ENCODE results near the gene ELL2. TPM values are rescaled to one million over a fixed set of nuclear protein-coding genes. Genes with fewer than 3 reads are reported as not detected.
"Not testable (repeated sequence)": the region's sequence is repeated elsewhere in the genome, so short reads cannot be mapped to it uniquely, and the experiment has no call there.

Gene ELL2
- total RNA-seq, 2 donors from 2014 or later = 69.8 to 135 TPM

DNA sequence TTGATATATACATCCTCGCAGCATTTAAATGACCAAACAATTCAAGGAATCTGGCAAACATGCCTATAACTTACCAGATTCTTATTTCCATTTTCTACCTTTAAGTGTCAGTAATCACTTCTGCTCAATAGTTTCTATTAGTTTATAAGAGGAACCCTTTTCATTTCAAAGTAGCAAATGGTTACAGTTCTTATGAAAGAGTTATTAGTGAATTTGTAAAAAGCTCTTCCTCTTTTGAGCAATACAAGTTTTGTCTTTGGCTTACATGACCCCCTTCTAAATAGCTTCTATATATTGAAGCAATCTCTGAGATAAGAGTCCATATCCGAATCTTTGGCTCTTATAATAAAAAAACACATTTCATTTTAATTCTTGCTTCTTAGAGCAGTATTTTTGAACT, 42.0 kb downstream of the ELL2 start:
- no peak for DNase-seq (ENCODE audit: low spot score)

DNA sequence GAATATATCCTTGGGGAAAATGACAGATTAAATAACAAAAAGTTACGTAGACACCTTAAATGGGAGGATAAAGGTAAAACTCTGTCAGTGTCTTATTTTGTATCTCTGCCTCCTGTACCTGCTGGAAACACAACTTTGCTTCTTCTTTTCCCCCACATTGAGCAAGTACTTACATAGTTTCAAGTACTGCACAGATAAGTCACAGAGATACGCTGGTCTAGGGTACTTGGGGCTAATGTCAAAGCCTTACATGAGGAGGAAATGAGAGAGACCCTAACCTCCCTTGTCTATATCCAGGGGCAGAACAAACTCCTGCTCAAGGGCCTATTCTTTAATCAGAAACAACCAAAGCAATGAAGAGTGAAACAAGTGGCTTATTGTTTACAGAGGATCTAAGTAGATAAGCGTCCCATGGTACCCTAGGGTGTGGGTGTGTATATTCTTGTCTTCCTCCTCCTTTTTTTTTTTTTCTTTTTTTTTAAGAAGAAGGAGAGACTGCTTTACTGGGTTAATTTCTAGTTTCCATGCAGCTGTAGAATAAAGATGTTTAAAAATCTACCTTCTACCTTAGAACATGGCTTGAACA, 43.1 kb downstream of the ELL2 start:
- intact Hi-C loops (cut with DNase I) = no loop called here
- no peak for DNase-seq (ENCODE audit: low spot score)

More for the DNA sequence above, 42.0 kb downstream of the ELL2 start:
- intact Hi-C loops (cut with DNase I) = no loop called here

DNA sequence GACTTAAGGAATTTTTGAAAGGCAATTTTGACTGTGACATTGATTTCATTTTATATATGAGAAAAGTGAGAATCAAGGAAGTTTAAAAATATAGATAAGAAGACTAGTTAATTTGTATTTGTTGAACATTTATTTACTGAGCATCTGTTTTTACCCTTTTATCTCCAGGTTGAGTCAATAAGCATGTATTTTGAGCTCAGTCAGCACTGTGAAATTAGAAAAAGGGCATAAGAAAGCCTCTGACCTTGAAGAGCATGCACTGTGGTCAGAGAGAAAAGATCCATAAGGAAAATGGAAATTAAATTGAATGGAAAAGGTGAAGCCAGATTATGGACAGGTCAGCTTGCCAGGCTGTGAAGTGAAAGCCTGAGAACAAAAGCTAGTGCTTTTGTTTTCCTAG, 44.4 kb downstream of the ELL2 start:
- intact Hi-C loops (cut with DNase I) = no loop called here
- DNase-seq (ENCODE audit: low spot score) = no peak

DNA sequence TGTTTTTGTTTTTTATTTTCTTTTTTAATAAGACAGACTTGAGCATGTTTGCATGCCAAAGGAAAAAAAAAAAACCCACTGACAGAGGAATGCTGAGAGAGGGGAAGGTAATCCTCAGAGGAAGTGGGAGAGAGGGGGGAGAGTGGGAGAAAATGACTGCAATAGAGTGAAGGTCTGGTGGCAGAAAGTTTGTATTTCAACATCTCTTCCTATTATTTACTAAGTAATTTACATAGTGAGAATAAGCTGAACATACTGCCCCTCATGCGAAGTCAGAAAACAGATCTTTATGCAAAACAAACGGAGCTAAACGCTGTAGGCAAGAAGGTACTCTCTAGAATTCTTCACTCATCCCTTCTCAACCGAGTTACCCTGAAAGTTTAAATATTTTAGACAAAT, 45.0 kb downstream of the ELL2 start:
- no peak for DNase-seq (ENCODE audit: low spot score)
- intact Hi-C loops (cut with DNase I) = no loop called here

DNA sequence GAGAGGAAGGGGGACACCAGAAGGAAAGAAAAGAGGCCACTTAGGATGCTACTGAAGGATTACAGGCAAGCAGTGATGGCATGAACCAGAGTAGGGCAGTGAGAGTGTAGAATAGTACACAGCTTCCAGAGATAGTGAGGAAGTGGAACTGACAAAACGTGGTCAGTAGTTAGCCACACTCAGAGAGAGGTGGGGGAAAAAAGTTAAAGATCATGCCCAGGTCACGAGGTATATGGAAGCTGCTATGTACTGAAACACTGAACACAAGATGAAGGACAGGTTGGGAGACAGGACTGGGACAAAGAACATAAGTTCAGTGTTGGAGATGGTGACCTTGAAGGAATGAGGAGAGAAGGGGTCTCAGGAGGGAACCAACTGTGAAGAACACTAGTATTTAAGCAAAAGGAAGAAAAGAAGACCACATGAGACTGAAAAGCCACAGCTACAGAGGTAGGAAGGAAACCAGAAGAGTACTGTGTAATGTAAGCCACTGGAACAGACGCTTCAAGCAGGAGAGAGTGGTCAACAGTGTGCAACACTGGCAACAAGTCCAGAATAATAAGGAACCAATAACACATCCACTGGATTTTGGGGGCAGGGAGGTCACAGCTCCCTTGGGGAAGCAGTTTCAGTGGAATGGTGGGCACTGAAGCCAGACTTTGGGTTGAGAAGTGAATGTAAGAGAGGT, 45.5 kb downstream of the ELL2 start:
- intact Hi-C loops (cut with DNase I) = no loop called here
- no peak for DNase-seq (ENCODE audit: low spot score)

DNA sequence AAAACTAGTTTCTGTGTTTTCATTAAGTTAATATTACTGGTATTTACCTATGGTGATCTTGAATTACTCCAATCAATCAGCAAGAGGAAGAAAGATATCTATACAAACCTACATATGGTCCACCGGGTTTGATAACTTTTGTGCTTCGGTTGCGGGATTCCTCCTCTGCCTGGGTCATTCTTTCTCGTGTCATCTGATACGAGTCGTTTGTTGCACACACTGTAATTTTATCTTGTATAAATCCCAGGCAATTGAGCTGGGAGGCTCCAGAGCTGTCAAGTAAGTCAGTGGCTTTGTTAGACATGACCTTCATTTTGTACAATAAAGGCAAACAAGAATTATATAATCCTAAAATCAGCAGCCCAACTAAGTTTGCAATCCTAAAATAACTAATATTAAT, 48.0 kb downstream of the ELL2 start:
- no peak for DNase-seq (ENCODE audit: low spot score)
- intact Hi-C loops (cut with DNase I) = no loop called here

DNA sequence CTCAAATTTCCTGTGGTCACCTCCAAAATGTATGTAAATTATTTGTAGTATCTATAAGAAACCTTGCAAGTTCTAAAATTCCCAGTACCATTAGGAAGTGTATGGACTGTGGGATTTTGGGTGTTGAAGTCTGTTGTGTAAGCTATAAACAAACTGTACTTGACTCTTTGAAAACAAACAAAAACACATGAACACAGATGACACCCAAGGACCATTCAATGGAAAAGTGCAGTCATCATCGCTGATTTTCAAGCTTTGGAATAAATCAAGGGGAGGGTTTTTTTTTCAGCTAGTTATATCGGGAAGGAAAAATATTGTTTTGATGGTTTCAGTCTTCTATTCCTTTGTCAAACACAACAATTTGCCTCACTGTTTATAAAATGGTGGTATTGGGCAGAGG, 49.6 kb downstream of the ELL2 start:
- DNase-seq (ENCODE audit: low spot score) = no peak
- intact Hi-C loops (cut with DNase I) = no loop called here

DNA sequence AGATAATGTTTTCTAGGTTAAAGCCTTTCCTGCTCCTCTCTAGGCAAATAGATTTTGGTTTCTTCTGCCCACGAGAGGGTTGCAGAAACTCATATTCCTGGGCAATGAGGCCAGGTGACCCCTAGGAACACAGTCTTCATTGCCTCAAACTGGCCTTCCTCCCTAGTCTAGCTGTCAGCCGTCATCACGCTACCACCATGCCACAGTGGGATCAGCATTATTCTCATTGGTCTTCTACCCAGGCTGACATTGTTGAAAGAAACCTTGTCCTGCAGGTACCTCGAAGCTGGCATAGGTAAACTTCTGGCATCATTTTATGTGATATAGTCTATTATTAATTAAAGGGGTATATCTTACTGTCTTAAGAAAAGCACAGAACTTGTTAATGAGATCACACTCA, 51.1 kb downstream of the ELL2 start:
- DNase-seq (ENCODE audit: low spot score) = no peak
- intact Hi-C loops (cut with DNase I) = no loop called here

DNA sequence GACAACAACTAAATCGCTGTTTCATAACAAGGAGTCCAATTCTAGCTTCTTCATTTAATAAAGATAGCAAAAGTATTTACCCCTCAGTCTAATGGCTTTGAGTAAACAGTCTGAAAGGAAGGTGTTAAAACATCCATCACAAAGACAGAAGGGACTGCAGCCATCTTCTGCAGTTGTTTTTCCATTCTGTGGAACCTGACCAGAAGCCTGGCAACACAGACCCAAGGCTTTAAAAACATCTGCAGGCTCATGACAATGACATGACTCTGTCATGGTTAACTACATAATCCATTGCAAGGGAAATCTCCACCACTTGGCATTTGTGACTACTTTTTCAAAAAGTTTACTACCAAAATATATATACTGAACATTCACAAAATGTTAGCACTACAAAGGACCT, 51.9 kb downstream of the ELL2 start:
- no peak for DNase-seq (ENCODE audit: low spot score)
- intact Hi-C loops (cut with DNase I) = no loop called here

DNA sequence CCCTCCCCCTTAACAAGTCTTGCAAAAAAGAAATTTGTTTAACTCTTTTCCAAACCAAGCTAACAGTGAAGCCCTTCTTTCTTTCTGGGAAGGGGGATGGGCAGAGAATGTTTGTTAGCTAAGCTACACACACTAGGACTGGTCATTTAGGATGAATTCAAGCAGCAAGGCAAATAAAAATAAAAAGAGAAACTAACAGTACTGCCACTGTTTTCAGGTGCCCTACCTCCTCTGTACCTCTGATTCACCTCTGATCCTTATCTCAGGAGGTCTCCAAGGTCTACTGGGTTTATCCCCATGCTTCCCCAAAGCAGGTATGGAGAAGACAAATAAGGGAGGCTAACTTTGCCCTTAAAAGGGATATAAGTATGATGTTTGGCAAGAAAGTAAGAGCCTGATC, 52.9 kb downstream of the ELL2 start:
- intact Hi-C loops (cut with DNase I) = no loop called here
- DNase-seq (ENCODE audit: low spot score) = no peak

DNA sequence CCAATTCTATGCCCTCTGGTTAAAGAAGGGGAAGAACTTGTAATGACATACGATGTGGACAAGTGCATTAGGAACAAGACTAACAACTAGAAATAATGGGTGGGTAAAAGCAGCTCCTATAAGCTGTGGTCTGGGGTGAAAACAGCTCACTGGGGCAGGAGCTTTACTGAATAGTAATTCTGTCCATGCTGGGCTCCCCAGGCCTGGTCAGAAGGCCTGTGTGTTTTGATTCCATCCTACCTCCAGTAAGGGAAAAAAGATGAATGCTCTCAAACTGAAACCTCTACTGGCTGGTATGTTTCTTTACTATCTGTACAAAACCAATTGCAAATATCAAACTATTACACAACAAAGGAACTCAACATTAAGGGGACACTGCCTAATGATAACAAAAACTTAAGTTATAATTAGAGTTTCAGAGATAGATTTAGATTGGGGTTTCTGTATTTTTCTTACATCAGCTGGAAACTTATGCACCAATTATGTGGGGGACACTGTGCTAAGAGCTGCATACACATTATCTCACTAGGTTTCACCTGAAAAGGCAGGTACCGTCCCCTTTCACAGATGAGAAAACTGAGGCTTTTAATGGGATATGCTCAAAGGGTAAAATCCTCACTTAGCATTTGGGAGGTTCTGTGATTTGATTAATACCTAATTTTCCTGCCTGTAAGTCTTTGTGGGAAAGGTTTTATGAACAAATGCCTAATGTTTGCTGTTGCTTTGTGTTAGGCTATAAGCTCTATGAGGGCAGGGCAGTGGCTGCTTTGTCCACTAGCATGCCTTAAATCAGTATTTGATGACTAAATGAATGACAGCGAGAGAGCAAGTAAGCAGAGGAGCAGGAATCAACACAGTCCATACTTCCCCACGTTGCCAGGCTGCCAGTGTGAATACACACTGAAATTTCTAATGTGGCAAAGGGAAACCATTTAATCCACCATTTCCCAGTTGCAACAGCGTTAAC, 53.6 kb downstream of the ELL2 start:
- intact Hi-C loops (cut with DNase I) = no loop called here
- no peak for DNase-seq (ENCODE audit: low spot score)

DNA sequence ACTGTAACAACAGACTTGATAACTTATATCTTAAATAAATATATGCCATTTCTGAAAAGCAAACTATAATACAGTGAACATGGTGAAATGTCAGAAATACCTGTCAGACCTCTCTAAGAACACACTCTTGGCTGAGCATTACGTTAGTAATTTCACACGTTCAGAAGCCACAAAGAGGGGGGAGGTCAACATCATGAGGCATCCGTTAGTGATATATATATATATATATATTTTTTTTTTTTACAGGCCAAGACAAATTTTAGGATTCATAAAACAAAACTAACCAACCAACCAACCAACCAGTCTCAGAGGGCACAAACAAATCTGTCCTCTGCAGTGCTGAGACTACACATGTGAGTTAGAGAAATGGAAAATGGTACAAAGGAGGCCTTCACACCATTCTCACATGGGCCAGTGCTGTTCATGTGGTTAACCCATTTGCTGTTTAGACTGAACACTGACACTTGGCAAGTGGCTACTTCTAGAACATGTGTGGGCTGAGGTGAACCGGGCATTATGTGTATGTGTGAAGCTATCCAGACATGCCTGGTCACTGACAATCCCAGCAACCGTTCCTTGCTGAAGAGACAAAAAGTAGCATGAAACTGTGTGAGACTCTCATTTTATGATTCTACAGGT, 54.5 kb downstream of the ELL2 start:
- DNase-seq (ENCODE audit: low spot score) = no peak
- intact Hi-C loops (cut with DNase I) = no loop called here

DNA sequence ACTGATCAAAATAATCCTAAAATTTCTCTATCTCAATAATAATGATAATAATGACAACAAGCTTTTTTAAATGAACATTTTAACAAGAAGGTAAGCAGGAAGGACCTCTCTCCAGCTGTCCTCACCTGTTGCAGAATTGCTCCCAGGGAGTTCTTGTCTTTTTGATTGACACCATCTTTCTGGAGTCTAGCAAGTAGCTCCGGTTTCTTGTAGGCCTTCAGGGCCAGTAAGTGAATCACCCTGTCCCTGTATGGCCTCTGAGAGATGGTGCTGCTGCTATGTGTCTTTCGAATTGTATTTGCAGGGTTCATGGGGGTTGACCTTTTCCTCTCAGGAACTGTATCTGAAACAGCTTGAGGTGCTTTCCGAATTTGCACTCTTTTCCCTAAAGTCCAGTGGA, 55.3 kb downstream of the ELL2 start:
- intact Hi-C loops (cut with DNase I); DNase-seq (ENCODE audit: low spot score): not testable (repeated sequence)

DNA sequence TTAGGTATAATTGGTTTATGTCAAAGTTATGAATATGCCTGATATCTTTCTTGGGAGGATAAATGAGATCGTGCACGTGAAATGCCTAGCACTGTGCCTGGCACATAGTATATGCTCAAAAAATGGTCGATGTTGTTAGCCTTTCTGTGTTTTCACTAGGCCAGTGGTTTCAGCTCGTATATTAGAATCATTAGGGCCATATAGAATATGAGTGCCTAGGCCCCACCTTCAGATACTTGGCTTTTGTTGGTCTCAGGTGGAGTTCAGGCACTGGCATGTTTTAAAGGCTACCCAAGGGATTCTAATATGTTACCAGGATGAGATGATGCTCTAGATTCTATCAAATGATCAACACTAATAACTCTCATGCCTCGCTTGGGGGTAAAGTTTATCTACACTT, 56.8 kb downstream of the ELL2 start:
- intact Hi-C loops (cut with DNase I) = no loop called here
- no peak for DNase-seq (ENCODE audit: low spot score)

DNA sequence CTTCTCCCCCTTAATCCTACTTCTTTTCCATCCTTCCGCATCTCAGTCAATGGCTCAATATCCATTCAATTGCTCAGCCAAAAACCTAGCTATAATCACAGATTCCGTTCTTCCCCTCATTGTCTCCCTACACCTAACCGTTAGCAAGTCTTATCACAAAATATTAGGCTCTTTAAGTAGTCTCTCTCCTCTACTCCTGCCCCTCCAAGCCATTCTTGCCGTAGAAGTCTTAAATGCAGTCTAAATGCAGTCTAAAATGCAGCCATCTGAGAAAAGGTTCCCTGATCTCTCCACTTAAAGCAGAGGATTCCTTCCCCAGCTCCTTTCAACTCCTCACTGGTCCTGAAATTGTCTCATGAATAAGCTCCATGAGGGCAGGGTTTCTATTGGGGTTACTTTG, 57.8 kb downstream of the ELL2 start:
- intact Hi-C loops (cut with DNase I) = no loop called here
- no peak for DNase-seq (ENCODE audit: low spot score)

DNA sequence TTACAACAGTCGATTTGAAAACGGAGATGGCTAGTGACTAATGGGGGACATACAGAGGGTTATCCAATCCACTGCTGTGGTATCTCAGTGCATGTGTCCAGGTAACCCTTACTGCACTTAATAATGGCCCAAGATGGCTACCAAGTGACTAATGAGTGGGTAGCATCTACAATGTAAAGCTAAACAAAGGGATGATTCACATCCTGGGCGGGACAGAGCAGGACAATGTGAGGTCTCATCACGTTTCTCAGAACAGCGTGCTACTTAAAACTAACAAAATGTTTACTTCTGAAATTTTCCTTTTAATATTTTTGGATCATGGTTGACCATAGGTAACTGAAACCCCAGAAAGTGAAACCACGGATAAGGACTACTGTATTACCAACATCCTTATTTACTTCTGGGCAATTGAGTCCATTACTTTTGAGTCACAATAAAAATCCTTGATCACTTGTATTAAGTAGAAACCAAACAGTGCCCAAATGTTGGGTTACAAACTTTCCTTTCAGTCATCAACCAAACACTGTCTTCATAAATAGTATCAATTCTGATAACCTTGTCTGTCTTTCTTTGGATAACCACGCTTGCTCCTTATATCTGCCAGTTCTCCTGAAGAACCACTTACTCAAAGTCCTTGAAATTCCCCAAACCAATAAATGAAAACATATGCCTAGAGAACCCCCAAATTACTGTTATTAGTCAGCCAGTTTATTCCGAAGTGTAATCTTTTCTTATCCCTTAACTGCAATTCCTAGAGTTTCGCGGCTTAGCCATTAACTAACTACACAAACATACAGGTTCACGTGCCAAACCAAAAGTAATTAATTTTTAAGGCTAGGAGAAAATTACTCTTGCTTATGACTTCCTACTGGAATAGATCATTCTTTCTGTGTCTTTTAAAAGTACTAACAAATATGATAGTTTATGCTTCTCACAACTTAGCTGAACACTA, 59.7 kb downstream of the ELL2 start:
- intact Hi-C loops (cut with DNase I) = no loop called here
- DNase-seq (ENCODE audit: low spot score) = no peak

DNA sequence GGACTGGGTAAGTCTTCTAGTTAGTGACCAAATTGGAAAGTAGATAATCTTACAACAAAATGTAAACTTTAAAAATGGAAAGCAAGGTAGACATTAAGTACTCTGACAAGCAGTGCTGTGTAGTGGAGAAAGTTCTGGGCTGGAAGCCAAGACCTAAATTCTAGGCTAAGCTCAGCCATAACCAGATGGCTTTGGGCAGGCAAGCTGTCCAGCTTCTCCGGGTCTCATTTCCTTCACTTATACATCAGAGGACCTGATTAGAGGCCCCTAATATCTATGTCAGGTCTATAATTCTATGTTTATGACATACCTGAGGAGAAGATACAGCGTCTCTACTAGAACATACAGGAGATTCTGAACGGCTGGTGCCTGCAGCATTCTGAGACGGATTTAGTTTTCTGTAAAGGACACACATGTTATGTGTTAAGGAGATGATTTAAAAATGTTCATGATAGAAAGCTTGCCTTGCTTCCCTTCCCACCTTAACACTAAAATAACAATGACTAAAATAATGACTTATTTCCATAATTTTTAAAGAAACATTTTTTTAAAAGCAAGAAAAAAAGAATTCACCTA, 61.2 kb downstream of the ELL2 start:
- intact Hi-C loops (cut with DNase I) = no loop called here
- DNase-seq (ENCODE audit: low spot score) = no peak

DNA sequence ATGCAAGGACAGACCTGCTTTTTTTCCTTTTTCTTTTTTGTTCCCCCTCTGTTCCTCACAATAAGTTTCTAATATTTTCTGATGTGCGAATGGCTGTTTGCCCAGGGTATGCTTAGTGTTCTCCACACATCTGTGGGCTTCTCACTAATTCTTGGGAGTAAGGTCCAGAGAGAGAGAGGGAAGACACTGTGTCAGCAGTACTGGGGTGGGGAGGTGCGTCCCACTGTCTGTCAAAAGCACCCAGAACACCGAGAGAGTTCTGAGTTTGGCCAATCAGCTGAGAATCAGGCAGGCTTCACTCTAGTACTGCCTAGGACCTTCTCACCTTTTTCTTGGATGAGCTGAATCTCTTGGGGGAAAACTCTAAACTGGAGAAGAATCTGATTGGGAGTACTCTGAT, 61.8 kb downstream of the ELL2 start:
- DNase-seq (ENCODE audit: low spot score) = no peak
- intact Hi-C loops (cut with DNase I) = loop anchor here in 1 of 2 donors (2.0 kb wide), 1 partner anchor 31 kb away; no protein-coding TSS in a partner anchor

Data from posterior vena cava (tissue), 2 donors.